Body of pancreas (tissue), 4 donors: Measurements from ENCODE around the gene PBX3. TPM values are rescaled to one million over a fixed set of nuclear protein-coding genes. Genes with fewer than 3 reads are reported as not detected.

ENCODE experiments used
- ATAC-seq: fragments of 150-250 bp; one replicate; pipeline ENCODE4 v1.9.1; 2016
- DNase-seq, 4 donors: peaks; one replicate each; pipeline ENCODE4 v3.0.0-alpha.2; 2019
- H3K27ac ChIP-seq, 4 donors: fragments of 200-600 bp; sonication (generic); 1 replicate in 3 of 4; 2 replicates in 1 of 4; pipeline versions ENCODE4 v1.5.1 to v1.6.1; 2016 to 2019; ENCODE audit warnings: mild to moderate bottlenecking in 1 of 4, mixed read lengths in 1 of 4, moderate library complexity in 1 of 4
- H3K27me3 ChIP-seq, 2 donors: fragments of 200-600 bp; sonication (generic); one replicate each; pipeline ENCODE4 v1.6.0; 2016; ENCODE audit warnings: mild to moderate bottlenecking in 1 of 2
- H3K36me3 ChIP-seq, 2 donors: fragments of 200-600 bp; sonication (generic); replicated peaks in 1 of 2; 2 replicates each; pipeline ENCODE4 v1.5.1; 2016; ENCODE audit warnings: low read depth in 2 of 2; ENCODE audit not compliant: insufficient read depth in 1 of 2
- H3K4me1 ChIP-seq: fragments of 200-600 bp; sonication (generic); one replicate; pipeline ENCODE4 v1.6.0; 2016
- H3K4me3 ChIP-seq, 2 donors: fragments of 200-600 bp; sonication (generic); 1 replicate in 1 of 2; 2 replicates in 1 of 2; pipeline ENCODE4 v1.5.1; 2016 to 2019
- H3K9me3 ChIP-seq, 3 donors: fragments of 200-600 bp; sonication (generic); 1 replicate in 2 of 3; 2 replicates in 1 of 3; pipeline ENCODE4 v1.5.1; 2016
- POLR2A ChIP-seq, 3 donors: fragments of 450-650 bp; IDR thresholded peaks; one replicate each; pipeline ENCODE4 v1.6.1; 2016; ENCODE audit warnings: antibody characterized with exemption in 3 of 3, mild to moderate bottlenecking in 2 of 3
- WGBS, 2 donors: methylation state at CpG; one replicate each; pipeline ENCODE4 v1.1.5; 2017; 5-methylcytosine and 5-hydroxymethylcytosine counted together
- intact Hi-C: fragments of 100-400 bp; cut with DNase I; formaldehyde crosslinking; loops from one replicate; pipeline ENCODE4 v1.15.1; 2023
- total RNA-seq, 2 donors: library from RNA; depleted of rRNA; stranded (reverse); fragments of >200 nt; gene quantifications; one replicate each; pipeline ENCODE4 v1.1.0, GENCODE V29; 2016
- TF ChIP-seq, protein P1 (sequence below), 7 experiments: fragments of 450-650 bp in 4 of 7; fragments of 200-600 bp in 3 of 7; sonication (generic) in 3 of 7; IDR thresholded peaks; one replicate each; pipeline ENCODE4 v1.5.1; 2016 to 2019; ENCODE audit warnings: antibody characterized with exemption in 7 of 7

The PBX3 gene
- total RNA-seq, 2 donors from 2014 or later: 12.5 to 36.3 TPM

DNA sequence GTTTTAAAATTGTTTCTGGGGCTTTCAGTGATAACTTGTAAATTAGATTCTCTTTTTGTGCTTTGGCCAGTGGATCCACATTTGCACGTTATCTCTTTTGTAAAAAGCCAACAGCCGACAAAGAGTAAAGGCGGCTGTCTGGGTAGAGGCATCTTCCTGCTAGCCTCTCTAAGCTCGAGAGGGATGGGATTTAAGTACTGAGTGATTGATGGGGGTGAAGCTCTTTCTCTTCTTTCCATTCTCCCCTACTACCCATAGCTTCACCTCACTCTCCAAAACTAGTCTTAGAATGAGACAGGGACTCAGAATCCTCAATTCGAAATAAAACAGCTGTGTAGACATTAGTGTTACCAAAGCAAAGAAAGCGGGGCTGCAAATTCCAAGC lies 3.4 kb downstream of the PBX3 start:
- Histone ChIP-seq H3K36me3 (no peaks in the 10 kb centered on the region), H3K27ac (peak overlapping the region in 3 of 4 donors; percentile 7 to 70 (median 17)), H3K4me3 (no peak overlapping the region), H3K27me3 (no peaks in the 10 kb centered on the region), H3K4me1 (peaks cover 11% of the 10 kb centered on the region), H3K9me3 (no peaks in the 10 kb centered on the region)
- DNase-seq (no peak), ATAC-seq (no peak)
- WGBS, 2 donors: 58 to 68% methylated on average over 6 of the region's 6 CpGs
- intact Hi-C loops: no loop called here
- no peak for TF ChIP-seq POLR2A (IDR thresholded peaks at IDR 0.05)
- TF ChIP-seq, protein P1, sequence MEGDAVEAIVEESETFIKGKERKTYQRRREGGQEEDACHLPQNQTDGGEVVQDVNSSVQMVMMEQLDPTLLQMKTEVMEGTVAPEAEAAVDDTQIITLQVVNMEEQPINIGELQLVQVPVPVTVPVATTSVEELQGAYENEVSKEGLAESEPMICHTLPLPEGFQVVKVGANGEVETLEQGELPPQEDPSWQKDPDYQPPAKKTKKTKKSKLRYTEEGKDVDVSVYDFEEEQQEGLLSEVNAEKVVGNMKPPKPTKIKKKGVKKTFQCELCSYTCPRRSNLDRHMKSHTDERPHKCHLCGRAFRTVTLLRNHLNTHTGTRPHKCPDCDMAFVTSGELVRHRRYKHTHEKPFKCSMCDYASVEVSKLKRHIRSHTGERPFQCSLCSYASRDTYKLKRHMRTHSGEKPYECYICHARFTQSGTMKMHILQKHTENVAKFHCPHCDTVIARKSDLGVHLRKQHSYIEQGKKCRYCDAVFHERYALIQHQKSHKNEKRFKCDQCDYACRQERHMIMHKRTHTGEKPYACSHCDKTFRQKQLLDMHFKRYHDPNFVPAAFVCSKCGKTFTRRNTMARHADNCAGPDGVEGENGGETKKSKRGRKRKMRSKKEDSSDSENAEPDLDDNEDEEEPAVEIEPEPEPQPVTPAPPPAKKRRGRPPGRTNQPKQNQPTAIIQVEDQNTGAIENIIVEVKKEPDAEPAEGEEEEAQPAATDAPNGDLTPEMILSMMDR (IDR thresholded peaks at IDR 0.05): no peak

DNA sequence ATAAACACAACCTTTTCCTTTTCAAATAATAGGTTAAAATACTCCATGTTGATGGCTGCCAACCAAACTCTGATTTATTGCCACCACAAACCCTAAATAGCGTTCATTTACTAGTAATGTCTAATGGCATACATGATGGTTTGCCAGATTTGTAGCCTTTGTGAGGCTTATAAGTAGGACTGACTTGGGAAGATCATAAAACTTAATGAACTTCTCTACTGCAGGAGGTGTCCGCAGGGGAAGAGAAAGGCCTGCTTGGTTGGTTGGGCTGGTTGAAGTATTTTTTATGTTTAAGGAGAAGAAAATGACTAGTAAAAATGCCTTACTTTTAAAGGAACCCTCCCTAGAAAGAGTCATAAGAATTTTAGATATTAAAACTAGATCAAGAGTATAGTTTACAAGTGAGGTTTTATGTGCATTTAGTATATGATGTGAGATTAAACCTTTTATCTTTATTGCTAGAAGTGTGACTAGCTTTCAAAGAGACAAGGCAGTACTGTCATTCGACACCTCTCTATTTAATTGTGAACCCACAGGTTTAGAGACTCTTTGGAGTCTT lies 5.0 kb downstream of the PBX3 start:
- no peaks in the 10 kb centered on the region for H3K27me3 ChIP-seq
- peaks cover 4% of the 10 kb centered on the region for H3K4me1 ChIP-seq
- ATAC-seq: no peak

DNA sequence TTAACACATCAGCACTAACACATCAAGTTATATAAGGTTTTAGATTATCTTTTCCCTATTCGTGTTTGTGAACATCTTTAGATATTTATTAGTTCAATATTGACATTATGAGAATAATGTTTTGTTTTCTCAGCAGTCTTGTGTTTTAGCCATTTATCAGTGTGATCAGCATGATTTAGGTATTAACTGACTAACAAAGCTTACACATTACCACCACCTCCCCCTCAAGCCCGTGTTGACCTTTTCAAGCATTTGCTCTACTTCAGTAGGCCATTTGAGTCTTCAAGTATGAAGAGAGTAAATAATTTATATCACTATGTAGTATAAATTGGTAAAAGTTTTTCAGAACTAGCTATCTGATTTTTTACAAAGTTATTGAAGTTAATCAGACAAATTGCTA lies 6.9 kb downstream of the PBX3 start:
- no peak overlapping the region for H3K4me3 ChIP-seq
- no peak for DNase-seq
- WGBS, 2 donors: 29 to 35% methylated on average over 2 of the region's 2 CpGs
- H3K4me1 ChIP-seq: no peaks in the 10 kb centered on the region
- H3K27ac ChIP-seq: peak overlapping the region in 1 of 4 donors; percentile 70
- H3K27me3 ChIP-seq: no peaks in the 10 kb centered on the region
- TF ChIP-seq, protein P1 (IDR thresholded peaks at IDR 0.05): no peak
- no peak for TF ChIP-seq POLR2A (IDR thresholded peaks at IDR 0.05)
- no peak for ATAC-seq
- no peaks in the 10 kb centered on the region for H3K9me3 ChIP-seq
- H3K36me3 ChIP-seq: no peaks in the 10 kb centered on the region
- intact Hi-C loops: no loop called here

More for the DNA sequence above, 5.0 kb downstream of the PBX3 start:
- intact Hi-C loops: no loop called here
- H3K27ac ChIP-seq: peak overlapping the region in 3 of 4 donors; percentile 14 to 70 (median 44)
- H3K9me3 ChIP-seq: no peaks in the 10 kb centered on the region
- no peak overlapping the region for H3K4me3 ChIP-seq
- TF ChIP-seq, protein P1 (IDR thresholded peaks at IDR 0.05): no peak
- no peaks in the 10 kb centered on the region for H3K36me3 ChIP-seq
- 67 to 73% methylated on average over 3 of the region's 3 CpGs for WGBS, 2 donors
- DNase-seq: no peak

DNA sequence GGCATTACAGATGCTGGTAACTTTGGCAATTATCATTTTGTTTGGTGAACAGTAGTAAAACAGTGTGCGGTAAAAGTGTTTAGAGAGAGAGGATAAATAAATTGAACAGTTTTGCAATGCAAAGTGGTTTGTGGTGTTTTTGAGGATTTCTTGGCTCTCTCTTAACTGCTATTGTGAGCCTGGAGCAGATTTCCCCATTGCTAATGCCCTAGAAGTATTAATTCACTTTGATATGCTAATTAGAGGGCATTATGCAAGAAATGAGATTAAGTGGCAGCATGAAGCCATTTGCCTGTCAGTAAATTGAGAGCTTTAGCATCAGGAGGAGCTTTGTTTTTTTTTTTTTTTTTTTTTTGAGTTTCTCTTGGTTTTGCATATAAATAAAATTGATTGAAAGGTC lies 8.2 kb downstream of the PBX3 start:
- H3K9me3 ChIP-seq: no peaks in the 10 kb centered on the region
- H3K4me3 ChIP-seq: no peak overlapping the region
- WGBS, 2 donors: 69 to 82% methylated on average over 1 of the region's 1 CpG
- DNase-seq (no peak), ATAC-seq (no peak)
- H3K4me1 ChIP-seq: no peaks in the 10 kb centered on the region
- no peaks in the 10 kb centered on the region for H3K27me3 ChIP-seq
- no peak overlapping the region for H3K27ac ChIP-seq
- TF ChIP-seq POLR2A (IDR thresholded peaks at IDR 0.05): no peak
- TF ChIP-seq, protein P1 (IDR thresholded peaks at IDR 0.05): no peak
- intact Hi-C loops: no loop called here
- H3K36me3 ChIP-seq: no peaks in the 10 kb centered on the region

DNA sequence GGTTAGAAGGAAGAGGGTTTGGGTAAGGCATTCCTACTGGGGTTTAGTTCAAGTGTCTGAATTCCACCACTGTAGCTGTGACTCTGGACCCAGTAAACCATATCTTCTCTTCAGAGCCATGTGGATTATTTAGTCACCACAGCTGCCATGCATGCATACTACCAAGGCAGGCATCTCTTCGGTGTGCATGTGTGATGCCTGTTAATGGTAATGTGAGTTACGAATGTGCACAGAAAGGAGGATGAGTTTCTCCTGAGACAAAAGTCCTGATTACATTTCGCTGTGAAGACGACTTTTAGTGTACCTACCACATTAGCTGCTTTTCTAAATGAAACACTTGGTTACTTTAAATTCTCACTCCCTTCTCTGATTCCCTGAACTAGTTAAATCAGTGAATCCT lies 9.3 kb downstream of the PBX3 start:
- no peak overlapping the region for H3K4me3 ChIP-seq
- H3K36me3 ChIP-seq: no peaks in the 10 kb centered on the region
- intact Hi-C loops: no loop called here
- no peaks in the 10 kb centered on the region for H3K9me3 ChIP-seq
- no peaks in the 10 kb centered on the region for H3K27me3 ChIP-seq
- H3K4me1 ChIP-seq: no peaks in the 10 kb centered on the region
- no peak overlapping the region for H3K27ac ChIP-seq
- ATAC-seq (no peak), DNase-seq (no peak)
- WGBS, 2 donors: 90 to 92% methylated on average over 4 of the region's 4 CpGs
- TF ChIP-seq, protein P1 (IDR thresholded peaks at IDR 0.05): no peak
- TF ChIP-seq POLR2A (IDR thresholded peaks at IDR 0.05): no peak
